GM10248 (cell line): Measurements from ENCODE around the gene MAGEH1.

Experiments
- CTCF ChIA-PET: fragments of 300-600 bp; sonication (Branson Sonifier 250); formaldehyde crosslinking; extraction: SDS; loops from one replicate; lab custom pipeline; 2021; ENCODE audit warnings: antibody characterized with exemption; lab: Yijun Ruan, JAX
- POLR2A ChIA-PET: fragments of 350-650 bp; sonication (Branson Sonifier 250); formaldehyde crosslinking; extraction: SDS; loops from one replicate; lab custom pipeline; 2020; ENCODE audit warnings: antibody characterized with exemption; lab: Yijun Ruan, JAX
- DNase-seq: peaks from one replicate; pipeline ENCODE4 v3.0.0; 2012; ENCODE audit errors: extremely low spot score
- TF ChIP-seq, protein P1 (sequence below): IDR thresholded peaks from 2 replicates; pipeline ENCODE4 v1.5.1; 2012; ENCODE audit warnings: mild to moderate bottlenecking, low read depth; ENCODE audit errors: extremely low read depth, missing control alignments, control extremely low read depth

The MAGEH1 gene

DNA sequence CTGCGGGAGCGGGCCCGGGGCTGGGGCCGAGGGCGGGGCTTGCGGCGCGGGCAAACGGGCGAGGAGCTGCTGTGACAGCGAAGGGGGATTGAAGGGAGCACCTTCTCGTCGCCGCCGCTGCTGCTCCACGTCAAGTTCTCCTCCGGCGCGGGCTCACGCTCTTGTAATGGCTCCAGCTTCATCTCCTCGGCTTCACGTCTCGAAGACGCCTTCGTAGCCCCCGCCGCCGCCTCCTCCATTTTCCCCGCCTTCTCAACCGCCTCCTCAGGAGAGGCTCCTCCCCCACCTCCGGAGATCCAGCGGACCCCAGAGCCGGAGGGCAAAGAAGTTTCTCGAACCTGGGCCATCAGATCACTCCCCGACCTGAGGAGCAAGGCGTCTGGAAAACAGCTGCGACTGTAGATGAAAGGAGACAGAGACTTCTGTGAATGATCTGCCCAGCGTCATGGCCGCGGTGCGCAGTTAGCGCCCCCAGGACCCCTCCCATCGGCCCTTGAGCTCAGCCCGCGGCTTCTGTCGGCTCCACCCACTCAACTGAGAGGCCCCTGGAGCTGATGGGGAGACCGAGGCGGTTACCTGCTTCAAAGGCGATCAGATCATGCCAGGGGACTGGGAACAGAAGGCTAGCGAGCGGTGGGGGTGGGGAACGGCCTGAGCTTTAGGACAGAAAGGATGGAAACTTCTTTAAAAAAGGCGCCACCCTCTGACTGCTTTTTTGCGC, 36.8 kb downstream of the MAGEH1 start:
- POLR2A ChIA-PET: no interaction called here
- TF ChIP-seq, protein P1, sequence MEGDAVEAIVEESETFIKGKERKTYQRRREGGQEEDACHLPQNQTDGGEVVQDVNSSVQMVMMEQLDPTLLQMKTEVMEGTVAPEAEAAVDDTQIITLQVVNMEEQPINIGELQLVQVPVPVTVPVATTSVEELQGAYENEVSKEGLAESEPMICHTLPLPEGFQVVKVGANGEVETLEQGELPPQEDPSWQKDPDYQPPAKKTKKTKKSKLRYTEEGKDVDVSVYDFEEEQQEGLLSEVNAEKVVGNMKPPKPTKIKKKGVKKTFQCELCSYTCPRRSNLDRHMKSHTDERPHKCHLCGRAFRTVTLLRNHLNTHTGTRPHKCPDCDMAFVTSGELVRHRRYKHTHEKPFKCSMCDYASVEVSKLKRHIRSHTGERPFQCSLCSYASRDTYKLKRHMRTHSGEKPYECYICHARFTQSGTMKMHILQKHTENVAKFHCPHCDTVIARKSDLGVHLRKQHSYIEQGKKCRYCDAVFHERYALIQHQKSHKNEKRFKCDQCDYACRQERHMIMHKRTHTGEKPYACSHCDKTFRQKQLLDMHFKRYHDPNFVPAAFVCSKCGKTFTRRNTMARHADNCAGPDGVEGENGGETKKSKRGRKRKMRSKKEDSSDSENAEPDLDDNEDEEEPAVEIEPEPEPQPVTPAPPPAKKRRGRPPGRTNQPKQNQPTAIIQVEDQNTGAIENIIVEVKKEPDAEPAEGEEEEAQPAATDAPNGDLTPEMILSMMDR: no peak
- peak; percentile 53 for DNase-seq
- CTCF ChIA-PET: interaction anchor here (0.8 to 1.4 kb wide), 3 partner anchors 37 to 680 kb away, joined by 3 read pairs; partner anchors contain the start of genes MAGEH1 and RRAGB

DNA sequence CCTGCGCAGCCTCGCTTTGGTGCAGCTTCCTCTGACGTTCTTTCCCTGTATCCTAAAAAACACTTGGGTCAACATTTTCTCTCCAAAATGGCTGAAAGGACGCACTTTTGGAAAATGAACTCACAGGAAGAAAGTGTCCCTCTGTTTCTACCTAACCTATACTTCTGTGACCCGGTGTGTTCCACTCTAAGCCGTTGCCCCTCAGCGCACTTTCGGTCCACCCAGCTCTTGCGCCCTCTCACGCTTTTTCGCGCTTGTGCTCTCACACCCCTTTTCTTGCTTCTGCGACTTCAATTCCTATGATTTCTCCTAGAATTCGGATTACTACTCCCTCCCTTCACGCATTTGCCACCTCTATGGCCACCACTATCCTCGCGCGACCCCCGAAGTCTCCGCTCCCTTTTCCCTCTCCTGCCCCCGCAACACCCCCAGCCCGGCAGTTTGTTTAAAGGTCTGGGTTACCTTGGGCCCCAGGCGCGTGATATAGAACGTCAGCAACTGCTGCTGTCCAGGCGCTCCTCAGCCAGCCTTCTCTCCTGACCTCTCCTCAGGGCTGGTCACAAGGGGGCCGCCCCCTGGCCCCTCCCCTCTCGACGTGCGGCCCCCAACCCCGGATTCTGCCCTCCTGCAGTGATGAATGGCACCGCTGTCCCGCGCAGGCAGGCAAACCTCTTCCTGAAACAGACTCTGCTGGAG, 37.5 kb downstream of the MAGEH1 start, which contains the start of gene USP51:
USP51 (minus strand) TSS at position 535 of the 696 bp plus-strand sequence. CDS start 909 bp downstream, outside the sequence.
- POLR2A ChIA-PET: no interaction called here
- CTCF ChIA-PET: interaction anchor here (0.8 to 1.4 kb wide), 3 partner anchors 37 to 680 kb away, joined by 3 read pairs; partner anchors contain the start of genes MAGEH1 and RRAGB
- TF ChIP-seq, protein P1: peak; percentile 22
- peak; percentile 44 for DNase-seq

DNA sequence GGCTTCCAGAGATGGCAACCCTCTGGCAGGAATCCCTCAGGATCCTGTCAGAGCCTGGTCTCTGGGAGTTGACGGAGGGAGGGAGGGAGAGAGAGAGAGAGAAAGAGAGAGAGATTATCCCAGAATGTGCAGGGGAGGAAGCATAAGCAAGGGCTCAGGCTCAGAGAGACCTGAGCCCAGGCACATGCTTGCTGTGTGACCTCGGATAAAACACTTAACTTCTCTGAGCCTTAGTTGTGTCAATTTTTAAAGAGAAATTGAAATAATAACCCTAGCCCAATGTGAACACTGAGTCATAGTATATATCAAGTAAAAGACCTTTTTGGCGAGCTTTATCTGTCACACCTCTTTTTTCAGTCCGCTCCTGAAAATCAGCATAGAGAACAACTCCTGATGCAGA, 38.2 kb downstream of the MAGEH1 start:
- ChIA-PET CTCF (no interaction called here), POLR2A (no interaction called here)
- DNase-seq: no peak
- TF ChIP-seq, protein P1: no peak

DNA sequence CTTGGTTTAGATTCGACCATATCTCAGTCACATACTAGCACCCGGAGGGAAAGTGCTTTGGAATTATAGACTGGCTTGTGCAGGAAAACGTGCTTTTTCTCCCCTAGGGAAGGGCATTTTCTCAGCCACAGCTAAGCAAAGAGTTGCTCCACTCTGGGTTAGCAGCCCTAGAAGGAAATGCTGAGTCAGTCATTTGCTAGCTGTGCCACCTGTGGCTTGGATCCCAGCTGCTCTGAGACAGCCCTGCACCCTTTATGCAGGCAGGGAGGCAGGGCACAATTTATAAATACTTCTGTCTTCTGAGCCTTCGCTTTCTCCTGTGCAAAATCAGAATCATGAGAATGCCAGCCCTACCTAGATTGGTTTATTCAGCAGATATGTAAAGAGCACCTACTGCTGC, 39.0 kb downstream of the MAGEH1 start:
- DNase-seq: no peak
- TF ChIP-seq, protein P1: no peak
- POLR2A ChIA-PET: no interaction called here
- CTCF ChIA-PET: no interaction called here
